ENCODE results near the gene IL5.

GRCh38 chr5:132586063-132586462 lies 42.7 kb upstream of the IL5 start:
- TF ChIP-seq CTCF (IDR thresholded peaks at IDR 0.05): no peak
- no peak for TF ChIP-seq POLR2AphosphoS5 (IDR thresholded peaks at IDR 0.05)
- TF ChIP-seq POLR2A (IDR thresholded peaks at IDR 0.05): no peak
- no peak for TF ChIP-seq EP300 (IDR thresholded peaks at IDR 0.05)

Data from gastroesophageal sphincter (tissue), 3 donors.